WTC11 (cell line): ENCODE measurements around the gene TEAD1. TPM values are rescaled to one million over a fixed set of nuclear protein-coding genes. Genes with fewer than 3 reads are reported as not detected.

Source experiments
- ATAC-seq: fragments of 200-7000 bp; cut with Tn5 transposase; 2 replicates; pipeline ENCODE4 v1.10.0; 2021; ENCODE audit warnings: mild to moderate bottlenecking, moderate library complexity
- CTCF ChIA-PET: fragments of 300-600 bp; sonication (Branson Sonifier 250); formaldehyde crosslinking; loops from one replicate; lab custom pipeline; 2021; ENCODE audit warnings: antibody characterized with exemption; lab: Charles Lee
- POLR2A ChIA-PET: fragments of 350-600 bp; sonication (Branson Sonifier 250); formaldehyde crosslinking; loops from one replicate; lab custom pipeline; 2021; ENCODE audit warnings: antibody characterized with exemption; lab: Charles Lee
- DNase-seq: peaks from one replicate; pipeline ENCODE4 v3.0.0; 2021; ENCODE audit warnings: low spot score
- H3K27ac Mint-ChIP-seq: 2 replicates; pipeline ENCODE4 v1.8.0; 2021; ENCODE audit warnings: mixed read lengths
- H3K27me3 Mint-ChIP-seq: 2 replicates; pipeline ENCODE4 v1.8.0; 2021; ENCODE audit warnings: low read depth, mild to moderate bottlenecking, moderate library complexity, mixed read lengths
- H3K36me3 Mint-ChIP-seq: 2 replicates; pipeline ENCODE4 v1.8.0; 2021; ENCODE audit warnings: mixed read lengths
- H3K4me1 Mint-ChIP-seq: 2 replicates; pipeline ENCODE4 v1.8.0; 2022; ENCODE audit warnings: mixed read lengths
- H3K4me3 Mint-ChIP-seq: 2 replicates; pipeline ENCODE4 v1.8.0; 2021; ENCODE audit warnings: mild to moderate bottlenecking, moderate library complexity, mixed read lengths
- H3K9me3 Mint-ChIP-seq: 2 replicates; pipeline ENCODE4 v1.8.0; 2021; ENCODE audit warnings: mixed read lengths
- CBFB ChIP-seq: sonication (generic); formaldehyde crosslinking; IDR thresholded peaks from 2 replicates; pipeline ENCODE4 v1.8.1; 2022; ENCODE audit warnings: mild to moderate bottlenecking, low read depth, missing genetic modification reagents
- CREM ChIP-seq: sonication (generic); formaldehyde crosslinking; IDR thresholded peaks from 2 replicates; pipeline ENCODE4 v1.8.1; 2022; ENCODE audit warnings: mild to moderate bottlenecking, missing genetic modification reagents, moderate library complexity
- EMX1 ChIP-seq: fragments of 250-450 bp; sonication (Bioruptor Pico); IDR thresholded peaks from 2 replicates; pipeline ENCODE4 v1.8.0; 2021; ENCODE audit warnings: mild to moderate bottlenecking
- ESRRA ChIP-seq: sonication (generic); formaldehyde crosslinking; IDR thresholded peaks from 2 replicates; pipeline ENCODE4 v1.8.1; 2022; ENCODE audit warnings: mild to moderate bottlenecking, missing genetic modification reagents, borderline replicate concordance
- GABPB1 ChIP-seq: sonication (generic); formaldehyde crosslinking; IDR thresholded peaks from 2 replicates; pipeline ENCODE4 v1.8.1; 2023; ENCODE audit warnings: mild to moderate bottlenecking, missing genetic modification reagents
- GRHL2 ChIP-seq: fragments of 250-450 bp; sonication (Bioruptor Pico); IDR thresholded peaks from 2 replicates; pipeline ENCODE4 v1.8.0; 2022; ENCODE audit warnings: mild to moderate bottlenecking, moderate library complexity; ENCODE audit not compliant: insufficient replicate concordance, severe bottlenecking
- GTF2I ChIP-seq: fragments of 250-450 bp; sonication (Bioruptor Pico); conservative IDR thresholded peaks from 2 replicates; pipeline ENCODE4 v1.4.0; 2021; ENCODE audit warnings: mild to moderate bottlenecking
- NFE2L1 ChIP-seq: sonication (generic); formaldehyde crosslinking; IDR thresholded peaks from 2 replicates; pipeline ENCODE4 v1.8.1; 2023; ENCODE audit warnings: missing genetic modification reagents
- NR1H2 ChIP-seq: sonication (generic); formaldehyde crosslinking; IDR thresholded peaks from 2 replicates; pipeline ENCODE4 v1.9.0; 2021; ENCODE audit warnings: mild to moderate bottlenecking, moderate library complexity, missing genetic modification reagents
- NR2C2 ChIP-seq: sonication (generic); formaldehyde crosslinking; IDR thresholded peaks from 2 replicates; pipeline ENCODE4 v1.8.0; 2022; ENCODE audit warnings: mild to moderate bottlenecking, missing genetic modification reagents
- RORB ChIP-seq: fragments of 250-450 bp; sonication (Bioruptor Pico); IDR thresholded peaks from 2 replicates; pipeline ENCODE4 v1.9.0; 2021; ENCODE audit warnings: mild to moderate bottlenecking
- SMAD4 ChIP-seq: sonication (generic); formaldehyde crosslinking; IDR thresholded peaks from 2 replicates; pipeline ENCODE4 v1.8.0; 2022; ENCODE audit warnings: mild to moderate bottlenecking, missing genetic modification reagents
- SP1 ChIP-seq: sonication (generic); formaldehyde crosslinking; conservative IDR thresholded peaks from 2 replicates; pipeline ENCODE4 v1.8.1; 2022; ENCODE audit warnings: missing genetic modification reagents
- TEAD1 ChIP-seq: sonication (generic); formaldehyde crosslinking; IDR thresholded peaks from 2 replicates; pipeline ENCODE4 v1.8.0; 2022; ENCODE audit warnings: mild to moderate bottlenecking, missing genetic modification reagents
- ZNF138 ChIP-seq: sonication (generic); formaldehyde crosslinking; conservative IDR thresholded peaks from 2 replicates; pipeline ENCODE4 v1.8.1; 2022; ENCODE audit warnings: mild to moderate bottlenecking, moderate library complexity, missing genetic modification reagents
- ZNF396 ChIP-seq: fragments of 250-450 bp; sonication (Bioruptor Pico); IDR thresholded peaks from 2 replicates; pipeline ENCODE4 v1.8.0; 2021; ENCODE audit warnings: mild to moderate bottlenecking, moderate library complexity, borderline replicate concordance
- total RNA-seq: library from RNA; stranded (reverse); gene quantifications from 3 replicates; pipeline ENCODE4 v1.2.3, GENCODE V29; 2021
- TF ChIP-seq, protein P1 (sequence below): sonication (generic); formaldehyde crosslinking; IDR thresholded peaks from 2 replicates; pipeline ENCODE4 v1.8.1; 2023; ENCODE audit warnings: mild to moderate bottlenecking, missing genetic modification reagents
- TF ChIP-seq, protein P2 (sequence below): sonication (generic); formaldehyde crosslinking; IDR thresholded peaks from 2 replicates; pipeline ENCODE4 v1.8.1; 2022; ENCODE audit warnings: mild to moderate bottlenecking, moderate library complexity, missing genetic modification reagents
- TF ChIP-seq, protein P3 (sequence below): sonication (generic); formaldehyde crosslinking; IDR thresholded peaks from 2 replicates; pipeline ENCODE4 v1.8.0; 2022; ENCODE audit warnings: mild to moderate bottlenecking, missing genetic modification reagents
- TF ChIP-seq, protein P4 (sequence below): sonication (generic); formaldehyde crosslinking; IDR thresholded peaks from 2 replicates; pipeline ENCODE4 v1.8.1; 2022; ENCODE audit warnings: low read depth, missing genetic modification reagents, borderline replicate concordance
- TF ChIP-seq, protein P5 (sequence below): fragments of 250-450 bp; sonication (Bioruptor Pico); IDR thresholded peaks from 2 replicates; pipeline ENCODE4 v1.9.0; 2021; ENCODE audit warnings: mild to moderate bottlenecking, borderline replicate concordance
- TF ChIP-seq, protein P6 (sequence below): sonication (generic); formaldehyde crosslinking; IDR thresholded peaks from 2 replicates; pipeline ENCODE4 v1.8.1; 2022; ENCODE audit warnings: mild to moderate bottlenecking, missing genetic modification reagents, moderate library complexity, borderline replicate concordance
- TF ChIP-seq, protein P7 (sequence below): sonication (generic); formaldehyde crosslinking; conservative IDR thresholded peaks from 2 replicates; pipeline ENCODE4 v1.8.1; 2023; ENCODE audit warnings: mild to moderate bottlenecking, low read depth, missing genetic modification reagents, moderate library complexity

Gene TEAD1
- total RNA-seq, 1 experiment from 2014 or later: 79.9 TPM

DNA sequence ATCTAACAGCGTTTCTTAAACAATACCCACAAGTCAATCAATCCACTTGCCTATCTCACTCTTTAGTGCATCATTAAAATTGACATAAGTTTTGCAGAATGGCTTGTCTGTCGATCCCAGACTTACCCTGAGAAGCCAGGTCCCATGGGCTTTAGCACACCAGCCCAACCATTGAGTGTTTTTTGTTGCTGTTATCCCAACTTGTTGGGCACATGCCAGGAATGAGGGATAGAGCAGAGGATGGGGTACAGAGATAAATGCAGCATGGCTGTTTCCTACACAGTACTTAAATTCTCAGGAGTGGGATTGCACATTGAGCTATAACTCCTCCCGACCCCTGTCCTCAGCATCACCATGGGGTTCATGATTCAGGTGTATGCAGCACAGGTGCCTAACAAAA, 270.7 kb downstream of the TEAD1 start:
- Mint-ChIP-seq H3K27ac (no peak overlapping the region), H3K36me3 (peaks cover 8% of the 10 kb centered on the region; the same call in 1 of the 2 replicates), H3K9me3 (no peaks in the 10 kb centered on the region; the same call in 1 of the 2 replicates), H3K4me3 (no peak overlapping the region), H3K27me3 (no peaks in the 10 kb centered on the region), H3K4me1 (peaks cover 3% of the 10 kb centered on the region)
- ChIA-PET CTCF (interaction anchor here (0.7 kb wide), 1 partner anchor 727 kb away, joined by 3 read pairs; no protein-coding TSS in a partner anchor), POLR2A (interaction anchor here (0.7 kb wide), 1 partner anchor 495 kb away, joined by 3 read pairs; no protein-coding TSS in a partner anchor)
- TF ChIP-seq, protein P1, sequence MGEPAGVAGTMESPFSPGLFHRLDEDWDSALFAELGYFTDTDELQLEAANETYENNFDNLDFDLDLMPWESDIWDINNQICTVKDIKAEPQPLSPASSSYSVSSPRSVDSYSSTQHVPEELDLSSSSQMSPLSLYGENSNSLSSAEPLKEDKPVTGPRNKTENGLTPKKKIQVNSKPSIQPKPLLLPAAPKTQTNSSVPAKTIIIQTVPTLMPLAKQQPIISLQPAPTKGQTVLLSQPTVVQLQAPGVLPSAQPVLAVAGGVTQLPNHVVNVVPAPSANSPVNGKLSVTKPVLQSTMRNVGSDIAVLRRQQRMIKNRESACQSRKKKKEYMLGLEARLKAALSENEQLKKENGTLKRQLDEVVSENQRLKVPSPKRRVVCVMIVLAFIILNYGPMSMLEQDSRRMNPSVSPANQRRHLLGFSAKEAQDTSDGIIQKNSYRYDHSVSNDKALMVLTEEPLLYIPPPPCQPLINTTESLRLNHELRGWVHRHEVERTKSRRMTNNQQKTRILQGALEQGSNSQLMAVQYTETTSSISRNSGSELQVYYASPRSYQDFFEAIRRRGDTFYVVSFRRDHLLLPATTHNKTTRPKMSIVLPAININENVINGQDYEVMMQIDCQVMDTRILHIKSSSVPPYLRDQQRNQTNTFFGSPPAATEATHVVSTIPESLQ (CRISPR knock-in tag): no peak
- TF ChIP-seq GABPB1 (no peak), ESRRA (CRISPR knock-in tag) (no peak), NFE2L1 (no peak), NR1H2 (CRISPR knock-in tag) (no peak), GRHL2 (CRISPR knock-in tag) (no peak), SMAD4 (CRISPR knock-in tag) (no peak), EMX1 (CRISPR knock-in tag) (no peak)
- TF ChIP-seq, protein P2, sequence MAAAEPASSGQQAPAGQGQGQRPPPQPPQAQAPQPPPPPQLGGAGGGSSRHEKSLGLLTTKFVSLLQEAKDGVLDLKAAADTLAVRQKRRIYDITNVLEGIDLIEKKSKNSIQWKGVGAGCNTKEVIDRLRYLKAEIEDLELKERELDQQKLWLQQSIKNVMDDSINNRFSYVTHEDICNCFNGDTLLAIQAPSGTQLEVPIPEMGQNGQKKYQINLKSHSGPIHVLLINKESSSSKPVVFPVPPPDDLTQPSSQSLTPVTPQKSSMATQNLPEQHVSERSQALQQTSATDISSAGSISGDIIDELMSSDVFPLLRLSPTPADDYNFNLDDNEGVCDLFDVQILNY (CRISPR knock-in tag): no peak
- DNase-seq: no peak
- no peak for ATAC-seq

DNA sequence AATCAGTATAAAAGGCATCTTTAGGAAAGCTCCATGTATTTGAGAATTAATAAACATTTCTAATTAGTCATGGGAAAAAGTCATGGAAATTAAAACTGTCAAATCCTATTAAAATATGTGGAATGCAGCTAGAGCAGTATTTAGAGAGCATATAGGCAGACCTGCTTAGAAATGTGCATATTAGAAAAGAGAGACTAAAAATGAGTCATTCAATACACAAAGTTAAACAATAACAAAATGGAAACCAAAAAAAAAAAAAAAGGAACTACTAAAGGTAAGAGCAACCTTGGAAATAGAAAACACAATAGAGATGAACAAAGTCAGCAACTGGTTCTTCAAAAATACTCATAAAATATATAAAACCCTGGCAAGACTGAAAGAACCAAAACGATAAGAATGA, 275.2 kb downstream of the TEAD1 start:
- no peak for ATAC-seq
- H3K27me3 Mint-ChIP-seq: no peaks in the 10 kb centered on the region; the same call in 1 of the 2 replicates
- POLR2A ChIA-PET: no interaction called here
- TF ChIP-seq, protein P3, sequence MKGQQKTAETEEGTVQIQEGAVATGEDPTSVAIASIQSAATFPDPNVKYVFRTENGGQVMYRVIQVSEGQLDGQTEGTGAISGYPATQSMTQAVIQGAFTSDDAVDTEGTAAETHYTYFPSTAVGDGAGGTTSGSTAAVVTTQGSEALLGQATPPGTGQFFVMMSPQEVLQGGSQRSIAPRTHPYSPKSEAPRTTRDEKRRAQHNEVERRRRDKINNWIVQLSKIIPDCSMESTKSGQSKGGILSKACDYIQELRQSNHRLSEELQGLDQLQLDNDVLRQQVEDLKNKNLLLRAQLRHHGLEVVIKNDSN (CRISPR knock-in tag): no peak
- TF ChIP-seq, protein P4, sequence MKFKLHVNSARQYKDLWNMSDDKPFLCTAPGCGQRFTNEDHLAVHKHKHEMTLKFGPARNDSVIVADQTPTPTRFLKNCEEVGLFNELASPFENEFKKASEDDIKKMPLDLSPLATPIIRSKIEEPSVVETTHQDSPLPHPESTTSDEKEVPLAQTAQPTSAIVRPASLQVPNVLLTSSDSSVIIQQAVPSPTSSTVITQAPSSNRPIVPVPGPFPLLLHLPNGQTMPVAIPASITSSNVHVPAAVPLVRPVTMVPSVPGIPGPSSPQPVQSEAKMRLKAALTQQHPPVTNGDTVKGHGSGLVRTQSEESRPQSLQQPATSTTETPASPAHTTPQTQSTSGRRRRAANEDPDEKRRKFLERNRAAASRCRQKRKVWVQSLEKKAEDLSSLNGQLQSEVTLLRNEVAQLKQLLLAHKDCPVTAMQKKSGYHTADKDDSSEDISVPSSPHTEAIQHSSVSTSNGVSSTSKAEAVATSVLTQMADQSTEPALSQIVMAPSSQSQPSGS (CRISPR knock-in tag): no peak
- no peak for TF ChIP-seq CBFB
- no peak for TF ChIP-seq CREM
- TF ChIP-seq NR2C2: no peak
- TF ChIP-seq, protein P5, sequence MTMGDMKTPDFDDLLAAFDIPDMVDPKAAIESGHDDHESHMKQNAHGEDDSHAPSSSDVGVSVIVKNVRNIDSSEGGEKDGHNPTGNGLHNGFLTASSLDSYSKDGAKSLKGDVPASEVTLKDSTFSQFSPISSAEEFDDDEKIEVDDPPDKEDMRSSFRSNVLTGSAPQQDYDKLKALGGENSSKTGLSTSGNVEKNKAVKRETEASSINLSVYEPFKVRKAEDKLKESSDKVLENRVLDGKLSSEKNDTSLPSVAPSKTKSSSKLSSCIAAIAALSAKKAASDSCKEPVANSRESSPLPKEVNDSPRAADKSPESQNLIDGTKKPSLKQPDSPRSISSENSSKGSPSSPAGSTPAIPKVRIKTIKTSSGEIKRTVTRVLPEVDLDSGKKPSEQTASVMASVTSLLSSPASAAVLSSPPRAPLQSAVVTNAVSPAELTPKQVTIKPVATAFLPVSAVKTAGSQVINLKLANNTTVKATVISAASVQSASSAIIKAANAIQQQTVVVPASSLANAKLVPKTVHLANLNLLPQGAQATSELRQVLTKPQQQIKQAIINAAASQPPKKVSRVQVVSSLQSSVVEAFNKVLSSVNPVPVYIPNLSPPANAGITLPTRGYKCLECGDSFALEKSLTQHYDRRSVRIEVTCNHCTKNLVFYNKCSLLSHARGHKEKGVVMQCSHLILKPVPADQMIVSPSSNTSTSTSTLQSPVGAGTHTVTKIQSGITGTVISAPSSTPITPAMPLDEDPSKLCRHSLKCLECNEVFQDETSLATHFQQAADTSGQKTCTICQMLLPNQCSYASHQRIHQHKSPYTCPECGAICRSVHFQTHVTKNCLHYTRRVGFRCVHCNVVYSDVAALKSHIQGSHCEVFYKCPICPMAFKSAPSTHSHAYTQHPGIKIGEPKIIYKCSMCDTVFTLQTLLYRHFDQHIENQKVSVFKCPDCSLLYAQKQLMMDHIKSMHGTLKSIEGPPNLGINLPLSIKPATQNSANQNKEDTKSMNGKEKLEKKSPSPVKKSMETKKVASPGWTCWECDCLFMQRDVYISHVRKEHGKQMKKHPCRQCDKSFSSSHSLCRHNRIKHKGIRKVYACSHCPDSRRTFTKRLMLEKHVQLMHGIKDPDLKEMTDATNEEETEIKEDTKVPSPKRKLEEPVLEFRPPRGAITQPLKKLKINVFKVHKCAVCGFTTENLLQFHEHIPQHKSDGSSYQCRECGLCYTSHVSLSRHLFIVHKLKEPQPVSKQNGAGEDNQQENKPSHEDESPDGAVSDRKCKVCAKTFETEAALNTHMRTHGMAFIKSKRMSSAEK (CRISPR knock-in tag): no peak
- TF ChIP-seq, protein P6, sequence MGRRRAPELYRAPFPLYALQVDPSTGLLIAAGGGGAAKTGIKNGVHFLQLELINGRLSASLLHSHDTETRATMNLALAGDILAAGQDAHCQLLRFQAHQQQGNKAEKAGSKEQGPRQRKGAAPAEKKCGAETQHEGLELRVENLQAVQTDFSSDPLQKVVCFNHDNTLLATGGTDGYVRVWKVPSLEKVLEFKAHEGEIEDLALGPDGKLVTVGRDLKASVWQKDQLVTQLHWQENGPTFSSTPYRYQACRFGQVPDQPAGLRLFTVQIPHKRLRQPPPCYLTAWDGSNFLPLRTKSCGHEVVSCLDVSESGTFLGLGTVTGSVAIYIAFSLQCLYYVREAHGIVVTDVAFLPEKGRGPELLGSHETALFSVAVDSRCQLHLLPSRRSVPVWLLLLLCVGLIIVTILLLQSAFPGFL: no peak
- TF ChIP-seq, protein P7, sequence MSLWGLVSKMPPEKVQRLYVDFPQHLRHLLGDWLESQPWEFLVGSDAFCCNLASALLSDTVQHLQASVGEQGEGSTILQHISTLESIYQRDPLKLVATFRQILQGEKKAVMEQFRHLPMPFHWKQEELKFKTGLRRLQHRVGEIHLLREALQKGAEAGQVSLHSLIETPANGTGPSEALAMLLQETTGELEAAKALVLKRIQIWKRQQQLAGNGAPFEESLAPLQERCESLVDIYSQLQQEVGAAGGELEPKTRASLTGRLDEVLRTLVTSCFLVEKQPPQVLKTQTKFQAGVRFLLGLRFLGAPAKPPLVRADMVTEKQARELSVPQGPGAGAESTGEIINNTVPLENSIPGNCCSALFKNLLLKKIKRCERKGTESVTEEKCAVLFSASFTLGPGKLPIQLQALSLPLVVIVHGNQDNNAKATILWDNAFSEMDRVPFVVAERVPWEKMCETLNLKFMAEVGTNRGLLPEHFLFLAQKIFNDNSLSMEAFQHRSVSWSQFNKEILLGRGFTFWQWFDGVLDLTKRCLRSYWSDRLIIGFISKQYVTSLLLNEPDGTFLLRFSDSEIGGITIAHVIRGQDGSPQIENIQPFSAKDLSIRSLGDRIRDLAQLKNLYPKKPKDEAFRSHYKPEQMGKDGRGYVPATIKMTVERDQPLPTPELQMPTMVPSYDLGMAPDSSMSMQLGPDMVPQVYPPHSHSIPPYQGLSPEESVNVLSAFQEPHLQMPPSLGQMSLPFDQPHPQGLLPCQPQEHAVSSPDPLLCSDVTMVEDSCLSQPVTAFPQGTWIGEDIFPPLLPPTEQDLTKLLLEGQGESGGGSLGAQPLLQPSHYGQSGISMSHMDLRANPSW (CRISPR knock-in tag): no peak
- no peak for TF ChIP-seq ZNF396 (CRISPR knock-in tag)
- no peak for TF ChIP-seq TEAD1 (CRISPR knock-in tag)
- no peak for TF ChIP-seq SP1 (CRISPR knock-in tag)
- TF ChIP-seq GTF2I (CRISPR knock-in tag): no peak
- no peak for TF ChIP-seq ZNF138 (CRISPR knock-in tag)
- TF ChIP-seq RORB (CRISPR knock-in tag): no peak

More for the DNA sequence above, 275.2 kb downstream of the TEAD1 start:
- CTCF ChIA-PET: interaction anchor here (1.1 kb wide), 1 partner anchor 35 kb away, joined by 3 read pairs; no protein-coding TSS in a partner anchor
- H3K27ac Mint-ChIP-seq: no peak overlapping the region
- H3K36me3 Mint-ChIP-seq: peaks cover 15% of the 10 kb centered on the region
- H3K4me1 Mint-ChIP-seq: peaks cover 3% of the 10 kb centered on the region
- no peak for DNase-seq
- peaks cover 40% of the 10 kb centered on the region for H3K9me3 Mint-ChIP-seq
- no peak overlapping the region for H3K4me3 Mint-ChIP-seq
